GM12892 (cell line): ENCODE measurements around the gene CGB5.

Source experiments
- POLR2A ChIP-seq: IDR thresholded peaks from 2 replicates; pipeline ENCODE4 v1.6.1; 2011; ENCODE audit warnings: low read depth, low read length, control low read depth
- POLR2AphosphoS5 ChIP-seq: IDR thresholded peaks from 2 replicates; pipeline ENCODE4 v1.6.1; 2011; ENCODE audit warnings: low read depth, low read length, control low read depth

- TF ChIP-seq POLR2A, result no peak
- no peak for TF ChIP-seq POLR2AphosphoS5
These were observed 38.6 kb upstream of the CGB5 start for GRCh38 chr19:49004964-49005614.
